PFSK-1 (cell line): ENCODE results near the gene BMP7.

Source experiments
- POLR2AphosphoS5 ChIP-seq: IDR thresholded peaks from 2 replicates; pipeline ENCODE4 v1.6.1; 2012; ENCODE audit warnings: low read depth, mild to moderate bottlenecking, control low read depth, low read length, moderate library complexity
- SIN3A ChIP-seq: IDR thresholded peaks from 2 replicates; pipeline ENCODE4 v1.6.1; 2012; ENCODE audit warnings: mild to moderate bottlenecking, low read length, moderate library complexity, borderline replicate concordance; ENCODE audit not compliant: insufficient read depth
- TAF1 ChIP-seq: IDR thresholded peaks from 2 replicates; pipeline ENCODE4 v1.6.1; 2012; ENCODE audit warnings: low read length, control low read depth, borderline replicate concordance; ENCODE audit not compliant: insufficient read depth
- TF ChIP-seq, protein P1 (sequence below), 2 experiments: IDR thresholded peaks; 2 replicates each; pipeline versions ENCODE4 v1.6.1 to v1.8.0; 2011 to 2012; ENCODE audit warnings: low read depth in 2 of 2, low read length in 2 of 2, control low read depth in 1 of 2, inconsistent platforms in 1 of 2, mild to moderate bottlenecking in 1 of 2, moderate library complexity in 1 of 2; ENCODE audit not compliant: insufficient read depth in 1 of 2

- TF ChIP-seq POLR2AphosphoS5 (no peak), SIN3A (no peak), TAF1 (no peak)
- TF ChIP-seq, protein P1, sequence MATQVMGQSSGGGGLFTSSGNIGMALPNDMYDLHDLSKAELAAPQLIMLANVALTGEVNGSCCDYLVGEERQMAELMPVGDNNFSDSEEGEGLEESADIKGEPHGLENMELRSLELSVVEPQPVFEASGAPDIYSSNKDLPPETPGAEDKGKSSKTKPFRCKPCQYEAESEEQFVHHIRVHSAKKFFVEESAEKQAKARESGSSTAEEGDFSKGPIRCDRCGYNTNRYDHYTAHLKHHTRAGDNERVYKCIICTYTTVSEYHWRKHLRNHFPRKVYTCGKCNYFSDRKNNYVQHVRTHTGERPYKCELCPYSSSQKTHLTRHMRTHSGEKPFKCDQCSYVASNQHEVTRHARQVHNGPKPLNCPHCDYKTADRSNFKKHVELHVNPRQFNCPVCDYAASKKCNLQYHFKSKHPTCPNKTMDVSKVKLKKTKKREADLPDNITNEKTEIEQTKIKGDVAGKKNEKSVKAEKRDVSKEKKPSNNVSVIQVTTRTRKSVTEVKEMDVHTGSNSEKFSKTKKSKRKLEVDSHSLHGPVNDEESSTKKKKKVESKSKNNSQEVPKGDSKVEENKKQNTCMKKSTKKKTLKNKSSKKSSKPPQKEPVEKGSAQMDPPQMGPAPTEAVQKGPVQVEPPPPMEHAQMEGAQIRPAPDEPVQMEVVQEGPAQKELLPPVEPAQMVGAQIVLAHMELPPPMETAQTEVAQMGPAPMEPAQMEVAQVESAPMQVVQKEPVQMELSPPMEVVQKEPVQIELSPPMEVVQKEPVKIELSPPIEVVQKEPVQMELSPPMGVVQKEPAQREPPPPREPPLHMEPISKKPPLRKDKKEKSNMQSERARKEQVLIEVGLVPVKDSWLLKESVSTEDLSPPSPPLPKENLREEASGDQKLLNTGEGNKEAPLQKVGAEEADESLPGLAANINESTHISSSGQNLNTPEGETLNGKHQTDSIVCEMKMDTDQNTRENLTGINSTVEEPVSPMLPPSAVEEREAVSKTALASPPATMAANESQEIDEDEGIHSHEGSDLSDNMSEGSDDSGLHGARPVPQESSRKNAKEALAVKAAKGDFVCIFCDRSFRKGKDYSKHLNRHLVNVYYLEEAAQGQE (IDR thresholded peaks at IDR 0.05; ENCODE audit: insufficient read depth in 1 of 2, low read depth in 2 of 2, low read length in 2 of 2) = no peak
These were observed 138.2 kb downstream of the BMP7 start for GRCh38 chr20:57128044-57128757.
